ENCODE data around the gene USP12. TPM values are rescaled to one million over a fixed set of nuclear protein-coding genes. Genes with fewer than 3 reads are reported as not detected.

USP12 gene
- polyA plus RNA-seq, 3 donors = 12.8 to 23.4 (median 14.5) TPM

DNA sequence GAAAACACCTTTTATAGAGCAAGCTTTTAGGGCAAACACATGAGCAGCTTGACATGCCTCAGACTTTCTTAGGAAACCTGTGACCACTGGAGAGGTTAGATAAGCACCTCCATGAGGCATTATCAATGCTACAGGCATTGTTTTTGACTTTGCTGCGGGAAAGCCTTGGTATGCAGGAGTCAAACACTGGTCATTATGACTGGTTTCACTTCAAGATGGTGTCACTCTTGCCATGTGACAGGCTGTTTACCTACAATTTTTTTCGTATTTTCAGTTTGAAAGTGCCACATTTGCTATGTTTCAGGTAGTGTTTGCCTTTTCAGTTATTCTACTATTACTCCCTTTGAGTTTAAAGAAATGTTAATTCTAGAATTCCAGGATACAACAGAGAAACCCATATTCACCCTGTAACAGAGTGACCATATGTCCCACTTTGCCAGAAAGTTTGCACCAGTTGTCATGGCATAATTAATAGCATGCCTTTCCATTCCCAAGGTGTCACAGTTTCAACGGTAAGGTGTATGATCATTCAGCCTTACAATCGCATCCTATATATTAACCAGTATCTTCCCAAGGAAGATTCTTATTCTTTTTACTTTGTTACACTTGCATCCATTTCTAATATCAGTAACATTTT lies 33.0 kb downstream of the USP12 start:
- intact Hi-C loops (cut with micrococcal nuclease) = no loop called here
- Mint-ChIP-seq H3K4me3 (no peak overlapping the region), H3K27me3 (ENCODE audit: low read depth in 3 of 3) (peaks cover 0 to 2% (median 0%) of the 10 kb centered on the region in 3 donors), H3K27ac (no peak overlapping the region), H3K36me3 (peaks cover 9 to 17% of the 10 kb centered on the region in 2 donors), H3K9me3 (peaks cover 3 to 15% (median 8%) of the 10 kb centered on the region in 7 donors), H3K4me1 (peaks cover 4% of the 10 kb centered on the region)
- Histone ChIP-seq H3K27me3 (ENCODE audit: control insufficient read depth in 2 of 2, insufficient read depth in 2 of 2, low read length in 2 of 2) (no peaks in the 10 kb centered on the region), H3K27ac (ENCODE audit: low read depth in 1 of 2, low read length in 2 of 2) (no peak overlapping the region), H2AFZ (ENCODE audit: insufficient read depth, low read depth, low read length, poor library complexity, severe bottlenecking) (no peak overlapping the region), H3K79me2 (ENCODE audit: insufficient read depth, low read length) (peaks cover 97% of the 10 kb centered on the region), H3K4me1 (ENCODE audit: control insufficient read depth in 1 of 2, insufficient read depth in 2 of 2, low read length in 2 of 2) (no peaks in the 10 kb centered on the region), H3K4me2 (replicated peaks; ENCODE audit: extremely low read depth, low read length, poor library complexity, severe bottlenecking) (no peak overlapping the region), H3K9ac (ENCODE audit: insufficient read depth, low read length, poor library complexity, severe bottlenecking) (no peak overlapping the region), H3K36me3 (replicated peaks in 1 of 2; ENCODE audit: control insufficient read depth in 1 of 2, insufficient read depth in 2 of 2, low read length in 2 of 2) (no peaks in the 10 kb centered on the region), H3K9me3 (replicated peaks in 1 of 2; ENCODE audit: control insufficient read depth in 1 of 2, insufficient read depth in 1 of 2, low read length in 2 of 2) (peaks cover 0 to 7% of the 10 kb centered on the region in 2 donors), H4K20me1 (ENCODE audit: insufficient read depth, low read length) (peaks cover 87% of the 10 kb centered on the region), H3K4me3 (replicated peaks in 1 of 3; ENCODE audit: low read depth in 2 of 3, low read length in 3 of 3) (no peak overlapping the region)
- no peak for DNase-seq
- 96% methylated on average over 3 of the region's 4 CpGs for WGBS (ENCODE audit: insufficient coverage)
- TF ChIP-seq, protein P1, sequence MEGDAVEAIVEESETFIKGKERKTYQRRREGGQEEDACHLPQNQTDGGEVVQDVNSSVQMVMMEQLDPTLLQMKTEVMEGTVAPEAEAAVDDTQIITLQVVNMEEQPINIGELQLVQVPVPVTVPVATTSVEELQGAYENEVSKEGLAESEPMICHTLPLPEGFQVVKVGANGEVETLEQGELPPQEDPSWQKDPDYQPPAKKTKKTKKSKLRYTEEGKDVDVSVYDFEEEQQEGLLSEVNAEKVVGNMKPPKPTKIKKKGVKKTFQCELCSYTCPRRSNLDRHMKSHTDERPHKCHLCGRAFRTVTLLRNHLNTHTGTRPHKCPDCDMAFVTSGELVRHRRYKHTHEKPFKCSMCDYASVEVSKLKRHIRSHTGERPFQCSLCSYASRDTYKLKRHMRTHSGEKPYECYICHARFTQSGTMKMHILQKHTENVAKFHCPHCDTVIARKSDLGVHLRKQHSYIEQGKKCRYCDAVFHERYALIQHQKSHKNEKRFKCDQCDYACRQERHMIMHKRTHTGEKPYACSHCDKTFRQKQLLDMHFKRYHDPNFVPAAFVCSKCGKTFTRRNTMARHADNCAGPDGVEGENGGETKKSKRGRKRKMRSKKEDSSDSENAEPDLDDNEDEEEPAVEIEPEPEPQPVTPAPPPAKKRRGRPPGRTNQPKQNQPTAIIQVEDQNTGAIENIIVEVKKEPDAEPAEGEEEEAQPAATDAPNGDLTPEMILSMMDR (IDR thresholded peaks at IDR 0.05) = no peak

DNA sequence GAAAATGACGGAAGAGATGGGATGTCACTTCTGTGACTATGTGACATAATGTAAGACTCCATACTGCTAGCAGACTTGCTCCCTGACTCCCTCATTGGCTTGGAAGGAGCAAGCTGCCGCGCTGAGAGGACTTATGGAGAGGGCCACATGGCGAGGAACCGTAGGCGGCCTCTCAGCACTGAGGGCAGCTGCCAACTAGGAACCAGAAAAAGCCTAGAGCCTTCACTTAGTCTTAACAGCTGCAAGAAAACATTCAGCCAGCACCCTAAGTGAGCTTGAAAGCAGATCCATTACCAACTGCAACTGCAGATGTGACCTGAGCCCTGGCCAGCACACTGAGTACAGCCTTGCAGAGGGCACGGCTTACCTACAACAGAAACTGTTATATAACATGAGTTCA lies 33.9 kb downstream of the USP12 start:
- Histone ChIP-seq H3K4me1 (ENCODE audit: control insufficient read depth in 1 of 2, insufficient read depth in 2 of 2, low read length in 2 of 2) (no peaks in the 10 kb centered on the region), H2AFZ (ENCODE audit: insufficient read depth, low read depth, low read length, poor library complexity, severe bottlenecking) (no peak overlapping the region), H4K20me1 (ENCODE audit: insufficient read depth, low read length) (peaks cover 89% of the 10 kb centered on the region), H3K27me3 (ENCODE audit: control insufficient read depth in 2 of 2, insufficient read depth in 2 of 2, low read length in 2 of 2) (no peaks in the 10 kb centered on the region), H3K27ac (ENCODE audit: low read depth in 1 of 2, low read length in 2 of 2) (no peak overlapping the region), H3K4me3 (replicated peaks in 1 of 3; ENCODE audit: low read depth in 2 of 3, low read length in 3 of 3) (no peak overlapping the region), H3K79me2 (ENCODE audit: insufficient read depth, low read length) (peaks cover 97% of the 10 kb centered on the region), H3K9me3 (replicated peaks in 1 of 2; ENCODE audit: control insufficient read depth in 1 of 2, insufficient read depth in 1 of 2, low read length in 2 of 2) (peaks cover 0 to 7% of the 10 kb centered on the region in 2 donors), H3K36me3 (replicated peaks in 1 of 2; ENCODE audit: control insufficient read depth in 1 of 2, insufficient read depth in 2 of 2, low read length in 2 of 2) (no peaks in the 10 kb centered on the region), H3K9ac (ENCODE audit: insufficient read depth, low read length, poor library complexity, severe bottlenecking) (no peak overlapping the region), H3K4me2 (replicated peaks; ENCODE audit: extremely low read depth, low read length, poor library complexity, severe bottlenecking) (no peak overlapping the region)
- Mint-ChIP-seq H3K27ac (peak overlapping the region in 1 of 7 donors; percentile 50), H3K4me1 (peaks cover 4% of the 10 kb centered on the region), H3K27me3 (ENCODE audit: low read depth in 3 of 3) (peaks cover 0 to 2% (median 0%) of the 10 kb centered on the region in 3 donors), H3K36me3 (peaks cover 5 to 14% of the 10 kb centered on the region in 2 donors), H3K4me3 (no peak overlapping the region), H3K9me3 (peaks cover 5 to 12% (median 6%) of the 10 kb centered on the region in 7 donors)
- 100% methylated on average over 6 of the region's 7 CpGs for WGBS (ENCODE audit: insufficient coverage)
- intact Hi-C loops (cut with micrococcal nuclease) = no loop called here
- no peak for DNase-seq
- TF ChIP-seq, protein P1 (IDR thresholded peaks at IDR 0.05) = no peak

All from CD14-positive monocyte (primary cell).